Trophoblast cell (in vitro differentiated cells and primary cell): ENCODE measurements around the gene LIMCH1.

Source experiments
- DNase-seq, 2 donors: peaks; one replicate each; pipeline ENCODE4 v3.0.0-alpha.2; 2016
- H2AFZ ChIP-seq: 2 replicates; pipeline ENCODE4 v1.6.1; 2013; ENCODE audit warnings: low read length, moderate library complexity, mild to moderate bottlenecking; ENCODE audit not compliant: insufficient read depth, poor library complexity
- H2AK5ac ChIP-seq: 2 replicates; pipeline ENCODE4 v1.6.1; 2013; ENCODE audit warnings: mild to moderate bottlenecking, low read length
- H2BK120ac ChIP-seq: 2 replicates; pipeline ENCODE4 v1.6.1; 2013; ENCODE audit warnings: low read length, mild to moderate bottlenecking, moderate library complexity; ENCODE audit not compliant: insufficient read depth, poor library complexity
- H2BK12ac ChIP-seq: 2 replicates; pipeline ENCODE4 v1.6.1; 2013; ENCODE audit warnings: mild to moderate bottlenecking, low read length, moderate library complexity
- H2BK5ac ChIP-seq: 2 replicates; pipeline ENCODE4 v1.6.1; 2013; ENCODE audit warnings: low read length, low read depth, moderate library complexity, mild to moderate bottlenecking; ENCODE audit not compliant: poor library complexity
- H3K14ac ChIP-seq: 2 replicates; pipeline ENCODE4 v1.6.1; 2013; ENCODE audit warnings: mild to moderate bottlenecking, low read length
- H3K18ac ChIP-seq: 2 replicates; pipeline ENCODE4 v1.6.1; 2013; ENCODE audit warnings: mild to moderate bottlenecking, low read length
- H3K23ac ChIP-seq: 2 replicates; pipeline ENCODE4 v1.6.1; 2013; ENCODE audit warnings: low read length
- H3K27ac ChIP-seq: 2 replicates; pipeline ENCODE4 v1.5.1; 2013; ENCODE audit warnings: low read depth, mild to moderate bottlenecking, inconsistent platforms, low read length, moderate library complexity
- H3K27me3 ChIP-seq: 2 replicates; pipeline ENCODE4 v1.6.1; 2013; ENCODE audit warnings: inconsistent platforms, mild to moderate bottlenecking, low read length, moderate library complexity; ENCODE audit not compliant: insufficient read depth
- H3K36me3 ChIP-seq, 2 experiments: 1 replicate in 1 of 2; 2 replicates in 1 of 2; pipeline ENCODE4 v1.6.1; 2013; ENCODE audit warnings: low read length in 2 of 2, mild to moderate bottlenecking in 2 of 2, moderate library complexity in 1 of 2; ENCODE audit not compliant: insufficient read depth in 2 of 2, control insufficient read depth in 1 of 2
- H3K4ac ChIP-seq: 2 replicates; pipeline ENCODE4 v1.6.1; 2013; ENCODE audit warnings: low read depth, mild to moderate bottlenecking, low read length, moderate library complexity
- H3K4me1 ChIP-seq, 2 experiments: 1 replicate in 1 of 2; 2 replicates in 1 of 2; pipeline ENCODE4 v1.6.1; 2013; ENCODE audit warnings: low read length in 2 of 2, mild to moderate bottlenecking in 2 of 2, moderate library complexity in 1 of 2; ENCODE audit not compliant: insufficient read depth in 2 of 2, control insufficient read depth in 1 of 2
- H3K4me2 ChIP-seq: 2 replicates; pipeline ENCODE4 v1.6.1; 2013; ENCODE audit warnings: inconsistent platforms, mild to moderate bottlenecking, low read length, moderate library complexity
- H3K4me3 ChIP-seq: 2 replicates; pipeline ENCODE4 v1.5.1; 2013; ENCODE audit warnings: mild to moderate bottlenecking, low read depth, low read length, inconsistent platforms
- H3K79me1 ChIP-seq: one replicate; pipeline ENCODE4 v1.6.1; 2013; ENCODE audit warnings: low read length
- H3K79me2 ChIP-seq: 2 replicates; pipeline ENCODE4 v1.6.1; 2013; ENCODE audit warnings: low read length, mild to moderate bottlenecking; ENCODE audit not compliant: control insufficient read depth, insufficient read depth, poor library complexity
- H3K9ac ChIP-seq: 2 replicates; pipeline ENCODE4 v1.6.1; 2013; ENCODE audit warnings: mild to moderate bottlenecking, low read length
- H3K9me3 ChIP-seq: 2 replicates; pipeline ENCODE4 v1.6.1; 2013; ENCODE audit warnings: low read depth, mild to moderate bottlenecking, control low read depth, inconsistent platforms, low read length; ENCODE audit not compliant: insufficient read depth
- H4K12ac ChIP-seq: 2 replicates; pipeline ENCODE4 v1.6.1; 2013; ENCODE audit warnings: low read depth, mild to moderate bottlenecking, low read length, moderate library complexity
- H4K8ac ChIP-seq: 2 replicates; pipeline ENCODE4 v1.6.1; 2013; ENCODE audit warnings: low read depth, mild to moderate bottlenecking, low read length, moderate library complexity
- H4K91ac ChIP-seq: one replicate; pipeline ENCODE4 v1.6.1; 2013; ENCODE audit warnings: low read depth, mild to moderate bottlenecking, low read length, moderate library complexity
- WGBS: extraction: QIAGEN DNeasy Blood & Tissue Kit; methylation state at CpG from one replicate; pipeline ENCODE4 v1.1.7; 2013; ENCODE audit warnings: missing lambda C conversion rate; ENCODE audit not compliant: insufficient read length, insufficient coverage; ENCODE audit errors: extremely low coverage; 5-methylcytosine and 5-hydroxymethylcytosine counted together

The LIMCH1 gene

DNA sequence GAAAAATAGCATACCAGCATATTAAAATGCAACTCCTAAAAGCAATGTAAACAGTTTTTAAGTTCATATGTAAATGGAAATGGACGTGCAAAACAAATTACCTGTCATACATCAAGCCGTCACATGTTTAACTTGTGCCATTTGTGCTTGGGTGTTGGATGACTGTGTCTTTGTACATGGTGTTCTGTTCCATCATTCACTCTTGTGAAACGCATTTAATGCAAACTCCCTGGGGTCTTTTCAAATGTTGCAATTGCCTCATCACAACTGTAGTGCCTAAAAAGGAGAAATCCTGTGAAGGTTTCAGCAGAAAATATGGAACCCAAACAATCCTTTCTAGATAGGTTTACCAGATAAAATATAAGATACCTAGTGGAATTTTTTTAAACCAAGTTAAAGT lies 158.2 kb downstream of the LIMCH1 start:
- Histone ChIP-seq H4K91ac (no peak overlapping the region), H3K14ac (no peak overlapping the region), H3K4me1 (no peaks in the 10 kb centered on the region), H2AK5ac (no peak overlapping the region), H2BK120ac (no peak overlapping the region), H3K27me3 (no peaks in the 10 kb centered on the region), H2BK5ac (no peak overlapping the region), H3K27ac (no peak overlapping the region), H2AFZ (no peak overlapping the region), H3K79me2 (no peaks in the 10 kb centered on the region), H3K18ac (no peak overlapping the region), H3K4ac (no peak overlapping the region), H3K23ac (no peak overlapping the region), H3K9ac (no peak overlapping the region), H3K79me1 (no peaks in the 10 kb centered on the region), H3K36me3 (peaks cover 0 to 7% of the 10 kb centered on the region in 2 experiments), H3K4me3 (no peak overlapping the region), H4K8ac (no peak overlapping the region), H3K9me3 (no peaks in the 10 kb centered on the region), H3K4me2 (no peak overlapping the region), H4K12ac (no peak overlapping the region), H2BK12ac (no peak overlapping the region)
- no CpG with 5 or more reads among the region's 3 CpGs for WGBS
- DNase-seq = no peak

DNA sequence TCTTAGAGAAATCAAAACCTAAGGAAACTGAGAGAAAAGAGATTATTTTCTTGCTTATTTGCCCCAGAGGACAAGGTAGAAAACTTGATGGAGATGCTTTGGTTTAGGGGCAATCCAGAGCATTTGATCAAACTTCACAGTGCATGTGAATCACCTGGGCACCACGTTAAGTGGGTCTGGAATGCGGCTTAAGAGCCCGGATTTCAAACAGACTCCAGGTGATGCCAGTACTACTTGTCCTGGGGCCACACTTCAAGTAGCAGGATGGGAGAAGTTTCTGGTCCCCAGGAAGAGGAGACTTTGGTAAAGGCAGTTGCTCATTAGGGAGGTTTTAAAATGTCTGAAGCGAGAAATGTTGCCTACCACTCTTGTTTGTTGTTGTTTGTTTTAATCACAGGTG lies 158.8 kb downstream of the LIMCH1 start:
- H3K18ac ChIP-seq = no peak overlapping the region
- no peak overlapping the region for H2BK12ac ChIP-seq
- no peaks in the 10 kb centered on the region for H3K79me1 ChIP-seq
- H3K23ac ChIP-seq = no peak overlapping the region
- no peak overlapping the region for H3K4ac ChIP-seq
- H4K12ac ChIP-seq = no peak overlapping the region
- no peak for DNase-seq
- no peak overlapping the region for H2BK5ac ChIP-seq
- H2BK120ac ChIP-seq = no peak overlapping the region
- no peaks in the 10 kb centered on the region for H3K79me2 ChIP-seq
- H3K9ac ChIP-seq = no peak overlapping the region
- H3K27me3 ChIP-seq = no peaks in the 10 kb centered on the region
- no peak overlapping the region for H3K4me2 ChIP-seq
- H4K91ac ChIP-seq = no peak overlapping the region
- H3K9me3 ChIP-seq = no peaks in the 10 kb centered on the region
- H3K4me3 ChIP-seq = no peak overlapping the region
- no peak overlapping the region for H2AFZ ChIP-seq
- no peak overlapping the region for H4K8ac ChIP-seq
- no peak overlapping the region for H2AK5ac ChIP-seq
- H3K14ac ChIP-seq = no peak overlapping the region
- no peaks in the 10 kb centered on the region for H3K4me1 ChIP-seq
- H3K27ac ChIP-seq = no peak overlapping the region
- peaks cover 0 to 5% of the 10 kb centered on the region in 2 experiments for H3K36me3 ChIP-seq
- WGBS = no CpG with 5 or more reads among the region's 4 CpGs

DNA sequence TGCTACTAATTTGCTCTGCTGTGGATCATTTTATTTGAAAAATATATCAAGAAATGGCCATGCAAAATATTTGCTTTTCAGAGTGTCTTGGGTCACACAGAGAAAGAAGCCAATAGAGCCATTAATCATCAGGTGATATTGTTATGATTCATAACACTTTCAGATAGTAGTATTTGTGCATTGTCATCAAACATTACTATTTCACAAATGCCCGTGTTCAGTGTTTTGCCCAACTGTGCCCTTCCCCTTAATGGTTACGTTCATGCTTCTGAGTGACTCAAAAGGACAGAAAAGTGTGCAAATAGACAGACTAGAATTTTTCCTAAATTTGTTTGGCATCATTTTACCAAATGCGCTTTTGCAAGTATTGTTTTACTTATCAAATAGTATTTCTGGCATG lies 164.0 kb downstream of the LIMCH1 start:
- Histone ChIP-seq H4K91ac (no peak overlapping the region), H3K9me3 (no peaks in the 10 kb centered on the region), H2AFZ (no peak overlapping the region), H4K8ac (no peak overlapping the region), H3K36me3 (peaks cover 0 to under 1% of the 10 kb centered on the region in 2 experiments), H3K4me1 (no peaks in the 10 kb centered on the region), H3K18ac (no peak overlapping the region), H3K9ac (no peak overlapping the region), H3K4ac (no peak overlapping the region), H3K4me3 (no peak overlapping the region), H2BK12ac (no peak overlapping the region), H3K4me2 (no peak overlapping the region), H3K79me1 (no peaks in the 10 kb centered on the region), H3K27me3 (no peaks in the 10 kb centered on the region), H2BK5ac (no peak overlapping the region), H3K27ac (no peak overlapping the region), H4K12ac (no peak overlapping the region), H3K79me2 (no peaks in the 10 kb centered on the region), H3K23ac (no peak overlapping the region), H3K14ac (no peak overlapping the region), H2BK120ac (no peak overlapping the region), H2AK5ac (no peak overlapping the region)
- no CpG with 5 or more reads among the region's 3 CpGs for WGBS
- no peak for DNase-seq

DNA sequence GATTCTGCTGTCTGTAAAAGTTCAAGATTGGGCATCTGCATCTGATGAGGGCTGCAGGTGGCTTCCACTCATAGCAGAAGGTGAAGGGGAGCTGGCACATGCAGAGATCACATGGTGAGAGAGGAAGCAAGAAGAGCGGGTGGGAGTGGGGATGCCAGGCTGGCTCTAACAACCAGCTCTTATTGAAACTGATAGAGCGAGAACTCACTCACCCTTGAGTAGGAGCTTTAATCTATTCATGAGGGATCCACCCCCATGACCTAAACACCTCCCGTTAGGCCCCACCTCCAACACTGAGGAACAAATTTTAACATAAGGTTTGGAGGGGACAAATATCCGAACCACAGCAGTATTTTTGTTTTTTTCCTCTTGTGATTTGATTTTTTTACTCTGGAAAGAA lies 164.8 kb downstream of the LIMCH1 start:
- Histone ChIP-seq H4K8ac (no peak overlapping the region), H3K14ac (no peak overlapping the region), H3K36me3 (no peaks in the 10 kb centered on the region), H3K23ac (no peak overlapping the region), H3K9me3 (no peaks in the 10 kb centered on the region), H2BK120ac (no peak overlapping the region), H2BK5ac (no peak overlapping the region), H3K4me2 (no peak overlapping the region), H3K4me1 (no peaks in the 10 kb centered on the region), H3K79me2 (no peaks in the 10 kb centered on the region), H3K9ac (no peak overlapping the region), H2BK12ac (no peak overlapping the region), H3K27me3 (no peaks in the 10 kb centered on the region), H3K18ac (no peak overlapping the region), H3K27ac (no peak overlapping the region), H4K12ac (no peak overlapping the region), H4K91ac (no peak overlapping the region), H3K4me3 (no peak overlapping the region), H3K4ac (no peak overlapping the region), H2AK5ac (no peak overlapping the region), H3K79me1 (no peaks in the 10 kb centered on the region), H2AFZ (no peak overlapping the region)
- no CpG with 5 or more reads among the region's 4 CpGs for WGBS
- DNase-seq = no peak
